ENCODE results near the gene PRICKLE1. TPM values are rescaled to one million over a fixed set of nuclear protein-coding genes. Genes with fewer than 3 reads are reported as not detected.

Gene PRICKLE1
- total and polyA plus RNA-seq, 2 donors (not counting 1 experiment from before 2014, with no cell fraction given): 6.3 to 21.6 TPM

DNA sequence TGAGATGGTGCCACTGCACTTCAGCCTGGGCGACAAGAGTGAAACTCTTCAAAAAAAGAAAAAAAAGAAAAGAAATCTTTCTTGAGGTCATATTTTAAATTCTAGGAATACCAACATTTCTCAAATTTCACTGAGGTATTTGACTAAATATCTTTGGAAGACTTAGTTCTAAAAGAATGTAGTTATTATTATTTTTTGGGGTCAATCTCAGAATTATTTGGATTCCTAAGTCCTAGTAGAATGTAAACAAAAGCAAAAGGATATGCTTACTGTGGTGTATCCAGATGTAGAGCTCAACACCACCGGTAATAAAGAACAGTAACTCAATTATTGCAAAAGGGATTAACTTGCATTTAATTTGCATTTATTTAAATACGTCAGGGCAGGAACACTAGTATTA is 25.0 kb downstream of the PRICKLE1 start:
- H3K9me3 ChIP-seq (ENCODE audit: control extremely low read depth in 1 of 3, control insufficient read depth in 2 of 3, insufficient read depth in 1 of 3, low read length in 2 of 3): no peaks in the 10 kb centered on the region
- Mint-ChIP-seq H3K27me3 (no peaks in the 10 kb centered on the region), H3K4me1 (peaks cover 5% of the 10 kb centered on the region), H3K9me3 (ENCODE audit: insufficient read depth) (no peaks in the 10 kb centered on the region), H3K27ac (no peak overlapping the region), H3K4me3 (no peak overlapping the region)
- H3K27ac ChIP-seq (ENCODE audit: low read length in 2 of 2): no peak overlapping the region
- peaks cover 0 to 3% (median 0%) of the 10 kb centered on the region in 4 experiments for H3K27me3 ChIP-seq (replicated peaks in 1 of 4; ENCODE audit: control extremely low read depth in 1 of 4, control insufficient read depth in 3 of 4, insufficient read depth in 4 of 4, low read length in 3 of 4)
- H3K9ac ChIP-seq (ENCODE audit: low read length): no peak overlapping the region
- DNase-seq (no peak), ATAC-seq (ENCODE audit: low read depth) (no peak)
- no peak overlapping the region for H2AFZ ChIP-seq (ENCODE audit: insufficient read depth, low read depth, low read length, poor library complexity, severe bottlenecking)
- no CpG with 5 or more reads among the region's 3 CpGs for WGBS (ENCODE audit: insufficient coverage)
- ChIA-PET POLR2A (no interaction called here), CTCF (interaction anchor here (0.6 to 1.6 kb wide), 2 partner anchors 80 to 82 kb away, joined by 3 to 7 read pairs; no protein-coding TSS in a partner anchor)
- intact Hi-C loops (cut with micrococcal nuclease): no loop called here
- no peak for TF ChIP-seq EZH2 (IDR thresholded peaks at IDR 0.05; ENCODE audit: borderline replicate concordance, insufficient read depth, low read depth, low read length, poor library complexity, severe bottlenecking)
- TF ChIP-seq, protein P1, sequence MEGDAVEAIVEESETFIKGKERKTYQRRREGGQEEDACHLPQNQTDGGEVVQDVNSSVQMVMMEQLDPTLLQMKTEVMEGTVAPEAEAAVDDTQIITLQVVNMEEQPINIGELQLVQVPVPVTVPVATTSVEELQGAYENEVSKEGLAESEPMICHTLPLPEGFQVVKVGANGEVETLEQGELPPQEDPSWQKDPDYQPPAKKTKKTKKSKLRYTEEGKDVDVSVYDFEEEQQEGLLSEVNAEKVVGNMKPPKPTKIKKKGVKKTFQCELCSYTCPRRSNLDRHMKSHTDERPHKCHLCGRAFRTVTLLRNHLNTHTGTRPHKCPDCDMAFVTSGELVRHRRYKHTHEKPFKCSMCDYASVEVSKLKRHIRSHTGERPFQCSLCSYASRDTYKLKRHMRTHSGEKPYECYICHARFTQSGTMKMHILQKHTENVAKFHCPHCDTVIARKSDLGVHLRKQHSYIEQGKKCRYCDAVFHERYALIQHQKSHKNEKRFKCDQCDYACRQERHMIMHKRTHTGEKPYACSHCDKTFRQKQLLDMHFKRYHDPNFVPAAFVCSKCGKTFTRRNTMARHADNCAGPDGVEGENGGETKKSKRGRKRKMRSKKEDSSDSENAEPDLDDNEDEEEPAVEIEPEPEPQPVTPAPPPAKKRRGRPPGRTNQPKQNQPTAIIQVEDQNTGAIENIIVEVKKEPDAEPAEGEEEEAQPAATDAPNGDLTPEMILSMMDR (IDR thresholded peaks at IDR 0.05): no peak
- H3K4me3 ChIP-seq (ENCODE audit: control extremely low read depth in 1 of 5, extremely low read depth in 1 of 5, insufficient read depth in 1 of 5, low read depth in 2 of 5, low read length in 4 of 5): no peak overlapping the region
- no peaks in the 10 kb centered on the region for H3K4me1 ChIP-seq (ENCODE audit: control insufficient read depth in 2 of 2, insufficient read depth in 2 of 2, low read length in 2 of 2)
- no peak overlapping the region for H3K4me2 ChIP-seq (replicated peaks; ENCODE audit: low read depth, low read length, poor library complexity, severe bottlenecking)
- no peaks in the 10 kb centered on the region for H4K20me1 ChIP-seq (ENCODE audit: control insufficient read depth, insufficient read depth, low read length, poor library complexity, severe bottlenecking)
- no peaks in the 10 kb centered on the region for H3K79me2 ChIP-seq (ENCODE audit: control insufficient read depth, insufficient read depth, low read length)
- H3K36me3 ChIP-seq (replicated peaks in 1 of 2; ENCODE audit: control extremely low read depth in 1 of 2, control insufficient read depth in 1 of 2, extremely low read depth in 1 of 2, insufficient read depth in 2 of 2, low read length in 1 of 2): no peaks in the 10 kb centered on the region

DNA sequence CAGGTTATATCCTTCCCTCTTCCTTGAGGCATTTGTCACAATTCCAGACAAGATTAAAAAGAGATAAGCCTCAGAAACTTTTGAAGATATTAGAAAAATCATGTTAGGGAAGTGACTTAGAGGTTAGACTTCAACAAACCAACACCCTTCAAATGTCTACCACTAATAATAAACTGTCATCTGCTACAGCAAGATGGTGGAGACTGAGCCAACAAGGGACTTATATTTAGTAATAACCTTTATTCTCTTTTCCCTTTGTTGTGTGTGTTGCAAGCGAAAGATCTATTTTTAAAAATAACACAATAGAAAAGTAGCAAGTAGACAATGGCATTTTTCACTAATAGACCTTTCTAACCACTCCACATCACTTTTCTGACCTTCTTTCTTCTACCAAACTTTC is 28.6 kb downstream of the PRICKLE1 start:
- DNase-seq (no peak), ATAC-seq (ENCODE audit: low read depth) (no peak)
- WGBS (ENCODE audit: insufficient coverage): no CpG with 5 or more reads among the region's 1 CpG
- TF ChIP-seq, protein P1 (IDR thresholded peaks at IDR 0.05): no peak
- no peak for TF ChIP-seq EZH2 (IDR thresholded peaks at IDR 0.05; ENCODE audit: borderline replicate concordance, insufficient read depth, low read depth, low read length, poor library complexity, severe bottlenecking)
- no peak overlapping the region for H3K4me2 ChIP-seq (replicated peaks; ENCODE audit: low read depth, low read length, poor library complexity, severe bottlenecking)
- intact Hi-C loops (cut with micrococcal nuclease): no loop called here
- no peaks in the 10 kb centered on the region for H3K9me3 Mint-ChIP-seq (ENCODE audit: insufficient read depth)
- peaks cover 4% of the 10 kb centered on the region for H3K27me3 Mint-ChIP-seq
- H4K20me1 ChIP-seq (ENCODE audit: control insufficient read depth, insufficient read depth, low read length, poor library complexity, severe bottlenecking): no peaks in the 10 kb centered on the region
- H3K79me2 ChIP-seq (ENCODE audit: control insufficient read depth, insufficient read depth, low read length): no peaks in the 10 kb centered on the region
- H3K4me1 ChIP-seq (ENCODE audit: control insufficient read depth in 2 of 2, insufficient read depth in 2 of 2, low read length in 2 of 2): no peaks in the 10 kb centered on the region
- H3K4me3 ChIP-seq (ENCODE audit: control extremely low read depth in 1 of 5, extremely low read depth in 1 of 5, insufficient read depth in 1 of 5, low read depth in 2 of 5, low read length in 4 of 5): no peak overlapping the region
- no peak overlapping the region for H3K4me3 Mint-ChIP-seq
- H3K27me3 ChIP-seq (replicated peaks in 1 of 4; ENCODE audit: control extremely low read depth in 1 of 4, control insufficient read depth in 3 of 4, insufficient read depth in 4 of 4, low read length in 3 of 4): peaks cover 0 to 3% (median 0%) of the 10 kb centered on the region in 4 experiments
- H3K27ac ChIP-seq (ENCODE audit: low read length in 2 of 2): no peak overlapping the region
- no peak overlapping the region for H3K27ac Mint-ChIP-seq
- POLR2A ChIA-PET: no interaction called here
- CTCF ChIA-PET: no interaction called here
- H3K4me1 Mint-ChIP-seq: peaks cover 5% of the 10 kb centered on the region
- no peaks in the 10 kb centered on the region for H3K9me3 ChIP-seq (ENCODE audit: control extremely low read depth in 1 of 3, control insufficient read depth in 2 of 3, insufficient read depth in 1 of 3, low read length in 2 of 3)
- H3K9ac ChIP-seq (ENCODE audit: low read length): no peak overlapping the region
- no peaks in the 10 kb centered on the region for H3K36me3 ChIP-seq (replicated peaks in 1 of 2; ENCODE audit: control extremely low read depth in 1 of 2, control insufficient read depth in 1 of 2, extremely low read depth in 1 of 2, insufficient read depth in 2 of 2, low read length in 1 of 2)
- no peak overlapping the region for H2AFZ ChIP-seq (ENCODE audit: insufficient read depth, low read depth, low read length, poor library complexity, severe bottlenecking)
